Measurements from ENCODE around the gene AKNA.
"Not testable (repeated sequence)": the region's sequence is repeated elsewhere in the genome, so short reads cannot be mapped to it uniquely, and the experiment has no call there.

AKNA gene

DNA sequence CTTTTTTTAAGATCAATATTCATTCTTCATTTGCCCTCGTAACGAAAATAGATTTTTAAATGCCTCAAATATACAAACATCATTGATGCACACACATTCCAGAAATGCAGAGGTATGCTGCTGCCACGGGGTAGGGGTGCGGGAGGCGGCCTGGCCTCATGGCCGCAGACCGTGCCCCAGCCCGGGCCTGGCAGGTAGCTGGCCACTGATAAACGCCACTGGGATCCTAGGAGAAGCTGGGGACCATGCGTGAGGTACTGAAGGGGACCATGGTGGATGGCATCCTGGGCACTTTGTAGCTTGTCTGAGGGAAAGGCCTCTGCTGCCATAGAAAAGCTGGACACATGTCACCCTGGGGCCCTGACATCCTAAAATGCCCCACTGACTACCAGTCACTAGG lies 51.6 kb downstream of the AKNA start:
- no peak for DNase-seq (ENCODE audit: low read depth)

DNA sequence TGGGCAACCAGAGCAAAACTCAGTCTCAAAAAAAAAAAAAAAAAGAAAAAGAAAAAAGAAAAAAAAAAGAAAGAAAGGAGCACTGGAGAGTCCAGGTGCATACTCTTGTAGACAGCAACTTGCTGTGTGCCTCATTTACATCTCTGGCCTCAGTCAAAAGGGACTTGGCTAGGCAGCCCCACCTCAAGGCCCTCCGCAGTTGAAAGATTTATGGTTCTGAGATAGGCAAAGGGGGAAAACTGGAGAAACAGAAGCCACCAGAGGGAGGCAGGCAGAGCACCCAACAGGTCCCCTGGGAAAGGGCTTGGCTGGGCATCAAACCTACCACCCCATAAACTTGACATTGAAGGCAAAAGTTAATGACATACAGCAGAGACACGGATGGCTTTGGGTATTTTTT lies 52.0 kb downstream of the AKNA start:
- DNase-seq (ENCODE audit: low read depth): no peak

GRCh38 chr9:114334490-114334889 lies 53.3 kb downstream of the AKNA start:
- DNase-seq (ENCODE audit: low read depth): no peak

GRCh38 chr9:114333718-114334117 lies 54.1 kb downstream of the AKNA start:
- DNase-seq (ENCODE audit: low read depth): not testable (repeated sequence)

- DNase-seq (ENCODE audit: low read depth): not testable (repeated sequence)
Measured at GRCh38 chr9:114332474-114333040, 55.2 kb downstream of the AKNA start.

GRCh38 chr9:114331229-114332195 lies 56.3 kb downstream of the AKNA start:
- DNase-seq (ENCODE audit: low read depth): not testable (repeated sequence)

- no peak for DNase-seq (ENCODE audit: low read depth)
Measured at GRCh38 chr9:114330636-114331035, 57.1 kb downstream of the AKNA start.

DNA sequence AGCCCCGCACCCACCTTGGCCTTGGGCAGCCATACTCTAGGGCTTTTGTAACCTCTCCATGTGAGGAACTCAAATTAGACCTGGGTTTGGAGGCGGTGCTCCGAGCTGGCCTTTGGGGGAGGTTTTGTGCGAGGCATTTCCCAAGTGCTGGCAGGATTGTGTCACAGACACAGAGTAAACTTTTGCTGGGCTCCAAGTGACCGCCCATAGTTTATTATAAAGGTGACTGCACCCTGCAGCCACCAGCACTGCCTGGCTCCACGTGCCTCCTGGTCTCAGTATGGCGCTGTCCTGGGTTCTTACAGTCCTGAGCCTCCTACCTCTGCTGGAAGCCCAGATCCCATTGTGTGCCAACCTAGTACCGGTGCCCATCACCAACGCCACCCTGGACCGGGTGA lies 58.2 kb downstream of the AKNA start, which contains the start of gene ORM2:
Gene ORM2, plus strand, starts transcription at position 245 of the 398 bp plus-strand sequence. Its CDS starts 36 bp downstream, at position 281.
- DNase-seq (ENCODE audit: low read depth): not testable (repeated sequence)

DNA sequence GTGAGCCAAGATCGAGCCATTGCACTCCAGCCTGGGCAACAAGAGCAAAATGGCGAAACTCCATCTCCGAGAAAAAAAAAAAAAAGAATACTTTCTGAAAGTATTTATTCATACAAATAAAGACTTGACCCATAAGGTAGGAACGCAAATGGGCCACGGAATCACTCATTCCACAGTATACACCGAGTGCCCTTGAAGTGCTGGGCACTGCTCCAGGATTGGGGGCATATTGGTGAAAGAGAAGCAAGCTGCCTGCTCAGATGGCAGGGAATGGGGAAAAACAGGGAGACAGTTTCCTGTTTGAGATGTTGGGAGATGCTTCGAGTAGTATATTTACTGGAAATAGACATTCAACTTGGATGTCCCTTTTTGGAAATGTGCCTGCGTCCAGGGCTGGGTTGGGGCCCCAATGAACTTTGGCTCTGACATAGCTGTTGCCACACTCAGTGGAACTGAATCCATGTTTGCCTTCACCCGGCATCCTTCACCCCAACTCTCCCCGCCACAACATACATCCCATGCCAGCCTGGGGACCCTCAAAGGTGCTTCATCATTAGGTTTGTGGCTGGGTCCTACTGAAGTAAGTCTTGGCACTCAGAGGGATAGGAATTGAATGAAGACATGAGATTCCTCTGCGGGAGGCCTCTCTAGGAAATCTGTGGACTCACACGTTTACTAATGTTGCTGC lies 58.7 kb downstream of the AKNA start:
- not testable (repeated sequence) for DNase-seq (ENCODE audit: low read depth)

DNA sequence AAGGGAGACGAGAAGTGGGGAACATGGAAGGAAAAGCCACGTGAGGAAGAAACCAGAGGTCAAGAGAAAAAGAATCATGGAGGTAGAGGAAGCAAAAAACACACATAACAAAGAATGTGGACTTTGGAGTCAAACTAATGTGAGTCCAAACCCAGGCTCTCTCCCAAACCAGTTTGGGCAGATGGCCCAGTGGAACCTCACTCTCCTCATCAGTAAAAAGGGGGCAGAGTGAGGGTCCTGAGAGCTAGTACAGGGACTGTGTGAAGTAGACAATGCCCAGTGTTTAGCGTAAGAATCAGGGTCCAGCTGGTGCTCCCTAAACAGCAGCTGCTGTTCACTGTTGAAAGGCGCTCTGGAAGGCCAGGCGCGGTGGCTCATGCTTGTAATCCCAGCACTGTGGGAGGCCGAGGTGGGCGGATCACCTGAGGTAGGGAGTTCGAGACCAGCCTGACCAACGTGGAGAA lies 59.4 kb downstream of the AKNA start:
- not testable (repeated sequence) for DNase-seq (ENCODE audit: low read depth)

- DNase-seq (ENCODE audit: low read depth): no peak
Measured at GRCh38 chr9:114327749-114328148, 60.0 kb downstream of the AKNA start.

- not testable (repeated sequence) for DNase-seq (ENCODE audit: low read depth)
Measured at GRCh38 chr9:114325684-114326254, 62.0 kb downstream of the AKNA start.

GRCh38 chr9:114324965-114325364 lies 62.8 kb downstream of the AKNA start:
- DNase-seq (ENCODE audit: low read depth): not testable (repeated sequence)

DNA sequence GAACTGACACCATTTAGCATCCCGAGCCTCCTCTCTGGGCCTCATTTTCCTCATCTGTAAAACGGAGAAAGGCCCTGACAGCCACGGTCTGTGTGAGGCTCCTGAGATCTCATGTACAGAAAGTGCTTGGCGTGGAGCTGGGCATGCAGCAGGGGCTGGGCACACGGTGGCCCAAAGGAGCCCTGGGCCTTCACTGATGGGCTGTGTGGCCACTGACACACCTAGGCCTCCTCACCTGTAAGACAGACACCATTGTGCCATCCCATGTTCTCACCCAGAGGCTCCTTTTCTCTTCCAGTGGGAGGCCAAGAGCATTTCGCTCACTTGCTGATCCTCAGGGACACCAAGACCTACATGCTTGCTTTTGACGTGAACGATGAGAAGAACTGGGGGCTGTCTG lies 63.3 kb downstream of the AKNA start:
- no peak for DNase-seq (ENCODE audit: low read depth)

DNA sequence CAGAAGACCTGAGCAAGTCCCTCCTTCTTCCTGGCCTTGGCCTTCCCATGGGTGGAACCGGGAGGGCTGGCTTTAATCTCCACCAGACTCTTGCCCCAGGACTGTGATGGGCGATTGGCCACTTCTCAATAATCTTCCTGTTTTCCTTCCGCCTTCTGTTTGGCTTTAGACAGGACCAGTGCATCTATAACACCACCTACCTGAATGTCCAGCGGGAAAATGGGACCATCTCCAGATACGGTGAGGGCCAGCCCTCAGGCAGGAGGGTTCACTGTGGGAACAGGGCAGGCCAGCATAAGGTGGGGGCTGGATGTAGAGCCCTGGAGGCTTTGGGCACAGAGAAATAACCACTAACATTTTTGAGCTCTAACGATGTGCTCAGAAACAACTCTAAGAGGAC lies 63.9 kb downstream of the AKNA start:
- not testable (repeated sequence) for DNase-seq (ENCODE audit: low read depth)

GRCh38 chr9:114322831-114323531 lies 64.8 kb downstream of the AKNA start, which contains the start of gene ORM1:
Gene ORM1, plus strand, starts transcription at chr9:114323098. Its CDS starts 36 bp downstream, at chr9:114323134.
- not testable (repeated sequence) for DNase-seq (ENCODE audit: low read depth)

GRCh38 chr9:114322160-114322818 lies 65.5 kb downstream of the AKNA start:
- not testable (repeated sequence) for DNase-seq (ENCODE audit: low read depth)

DNA sequence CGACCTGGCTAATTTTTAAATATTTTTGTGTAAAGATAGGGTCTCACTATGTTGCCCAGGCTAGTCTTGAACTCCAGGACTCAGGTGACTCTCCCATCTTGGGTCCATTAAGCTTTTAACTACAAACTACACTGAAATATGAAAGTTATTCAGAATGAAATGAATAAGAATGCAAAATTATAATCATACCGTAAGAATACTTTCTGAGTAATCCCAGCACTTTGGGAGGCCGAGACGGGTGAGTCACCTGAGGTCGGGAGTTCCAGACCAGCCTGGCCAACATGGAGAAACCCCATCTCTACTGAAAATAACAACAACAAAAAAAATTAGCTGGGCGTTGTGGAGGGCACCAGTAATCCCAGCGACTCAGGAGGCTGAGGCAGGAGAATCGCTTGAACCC lies 66.0 kb downstream of the AKNA start:
- no peak for DNase-seq (ENCODE audit: low read depth)

DNA sequence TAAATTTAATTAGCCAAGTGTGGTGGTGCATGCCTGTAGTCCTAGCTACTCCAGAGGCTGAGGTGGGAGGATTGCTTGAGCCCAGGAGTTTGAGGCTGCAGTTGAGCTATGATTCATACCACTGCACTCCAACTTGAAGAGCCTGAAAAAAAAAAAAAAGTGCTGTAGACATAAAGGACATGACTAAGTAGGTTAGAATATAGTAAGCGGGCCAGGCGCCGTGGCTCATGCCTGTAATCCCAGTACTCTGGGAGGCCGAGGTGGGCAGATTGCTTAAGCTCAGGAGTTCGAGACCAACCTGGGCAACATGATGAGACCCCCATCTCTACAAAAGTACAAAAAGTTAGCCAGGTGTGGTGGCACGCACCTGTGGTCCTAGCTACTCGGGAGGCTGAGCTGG lies 67.1 kb downstream of the AKNA start:
- DNase-seq (ENCODE audit: low read depth): not testable (repeated sequence)

DNA sequence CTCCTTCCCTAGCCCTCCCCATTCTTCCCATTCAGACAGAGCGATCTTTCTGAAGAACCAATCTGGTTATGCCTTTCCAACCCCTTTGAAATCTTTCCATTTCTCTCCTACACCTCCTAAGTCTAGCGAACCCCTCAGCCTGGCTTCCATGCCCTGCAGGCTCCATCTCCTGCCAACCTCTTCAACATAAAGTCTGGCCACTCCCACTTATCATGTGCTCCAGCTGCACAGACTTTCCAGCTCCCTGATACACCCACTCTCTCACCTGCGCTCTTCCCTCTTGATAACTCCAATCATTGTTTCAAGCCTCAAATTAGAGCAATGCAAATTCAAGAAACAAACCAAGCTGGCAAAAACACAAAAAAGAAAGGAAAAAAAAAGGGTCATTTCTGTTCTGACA lies 68.6 kb downstream of the AKNA start:
- no peak for DNase-seq (ENCODE audit: low read depth)

- DNase-seq (ENCODE audit: low read depth): no peak
Measured at GRCh38 chr9:114318416-114318815, 69.4 kb downstream of the AKNA start.

Measured in stimulated activated CD8-positive, alpha-beta memory T cell treated with anti-CD3 and anti-CD28 coated beads, Interleukin-12 subunit alpha, Interleukin-12 subunit beta, amount 100 ng/mL, for 1 hour (primary cell).